Measurements from ENCODE around the gene CHMP3.

DNA sequence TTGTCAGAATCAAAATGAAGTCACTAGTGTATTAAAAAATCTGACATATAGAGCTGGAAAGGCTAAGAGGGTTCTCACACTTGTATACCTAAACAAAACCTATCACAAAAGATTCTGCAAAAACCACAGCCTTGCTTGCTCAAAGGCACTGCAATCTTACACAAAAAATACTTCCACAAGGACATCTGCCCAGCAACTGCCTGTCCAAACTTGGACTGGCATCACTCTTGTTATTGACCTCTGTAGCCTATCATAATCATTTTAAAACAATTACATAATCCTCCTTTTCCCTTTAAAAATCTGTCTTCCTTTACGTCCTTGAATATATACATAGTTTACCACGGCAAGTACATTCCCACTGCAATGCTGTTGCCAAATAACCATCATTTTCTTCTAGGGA, 19.9 kb downstream of the CHMP3 start:
- TF ChIP-seq, protein P1, sequence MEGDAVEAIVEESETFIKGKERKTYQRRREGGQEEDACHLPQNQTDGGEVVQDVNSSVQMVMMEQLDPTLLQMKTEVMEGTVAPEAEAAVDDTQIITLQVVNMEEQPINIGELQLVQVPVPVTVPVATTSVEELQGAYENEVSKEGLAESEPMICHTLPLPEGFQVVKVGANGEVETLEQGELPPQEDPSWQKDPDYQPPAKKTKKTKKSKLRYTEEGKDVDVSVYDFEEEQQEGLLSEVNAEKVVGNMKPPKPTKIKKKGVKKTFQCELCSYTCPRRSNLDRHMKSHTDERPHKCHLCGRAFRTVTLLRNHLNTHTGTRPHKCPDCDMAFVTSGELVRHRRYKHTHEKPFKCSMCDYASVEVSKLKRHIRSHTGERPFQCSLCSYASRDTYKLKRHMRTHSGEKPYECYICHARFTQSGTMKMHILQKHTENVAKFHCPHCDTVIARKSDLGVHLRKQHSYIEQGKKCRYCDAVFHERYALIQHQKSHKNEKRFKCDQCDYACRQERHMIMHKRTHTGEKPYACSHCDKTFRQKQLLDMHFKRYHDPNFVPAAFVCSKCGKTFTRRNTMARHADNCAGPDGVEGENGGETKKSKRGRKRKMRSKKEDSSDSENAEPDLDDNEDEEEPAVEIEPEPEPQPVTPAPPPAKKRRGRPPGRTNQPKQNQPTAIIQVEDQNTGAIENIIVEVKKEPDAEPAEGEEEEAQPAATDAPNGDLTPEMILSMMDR (IDR thresholded peaks at IDR 0.05) = no peak
- no peak for TF ChIP-seq POLR2A (IDR thresholded peaks at IDR 0.05)

Data from body of pancreas (tissue), 4 donors.